Measurements from ENCODE around the gene IDS.
"Not testable (repeated sequence)": the region's sequence is repeated elsewhere in the genome, so short reads cannot be mapped to it uniquely, and the experiment has no call there.

Gene IDS

DNA sequence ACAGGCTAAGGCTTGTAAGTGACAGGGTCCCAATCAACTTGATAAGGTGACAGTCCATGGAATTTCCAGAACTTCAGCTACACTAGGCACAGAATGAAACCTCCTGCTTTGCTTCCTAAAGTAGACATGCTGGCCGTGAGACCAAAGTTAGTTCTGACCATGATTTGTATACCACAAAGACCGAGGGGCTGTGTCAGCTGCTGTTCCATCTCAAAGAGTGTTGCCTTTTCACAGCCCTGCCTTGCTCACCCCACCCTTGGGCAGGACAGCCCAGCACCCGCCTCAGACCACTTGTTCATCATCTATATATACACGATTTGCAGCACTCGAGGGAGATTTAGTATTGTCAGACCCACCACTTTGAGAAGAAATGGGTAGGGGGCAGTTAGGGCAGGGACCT is 5.3 kb downstream of the IDS start:
- DNase-seq (ENCODE audit: low read depth, low spot score), result no peak

GRCh38 chrX:149498767-149499166 is 6.3 kb downstream of the IDS start:
- no peak for DNase-seq (ENCODE audit: low read depth, low spot score)

GRCh38 chrX:149497626-149498025 is 7.5 kb downstream of the IDS start:
- no peak for DNase-seq (ENCODE audit: low read depth, low spot score)

GRCh38 chrX:149497054-149497453 is 8.1 kb downstream of the IDS start:
- DNase-seq (ENCODE audit: low read depth, low spot score), result no peak

- DNase-seq (ENCODE audit: low read depth, low spot score), result no peak
These were observed 9.5 kb downstream of the IDS start for GRCh38 chrX:149495573-149496071.

DNA sequence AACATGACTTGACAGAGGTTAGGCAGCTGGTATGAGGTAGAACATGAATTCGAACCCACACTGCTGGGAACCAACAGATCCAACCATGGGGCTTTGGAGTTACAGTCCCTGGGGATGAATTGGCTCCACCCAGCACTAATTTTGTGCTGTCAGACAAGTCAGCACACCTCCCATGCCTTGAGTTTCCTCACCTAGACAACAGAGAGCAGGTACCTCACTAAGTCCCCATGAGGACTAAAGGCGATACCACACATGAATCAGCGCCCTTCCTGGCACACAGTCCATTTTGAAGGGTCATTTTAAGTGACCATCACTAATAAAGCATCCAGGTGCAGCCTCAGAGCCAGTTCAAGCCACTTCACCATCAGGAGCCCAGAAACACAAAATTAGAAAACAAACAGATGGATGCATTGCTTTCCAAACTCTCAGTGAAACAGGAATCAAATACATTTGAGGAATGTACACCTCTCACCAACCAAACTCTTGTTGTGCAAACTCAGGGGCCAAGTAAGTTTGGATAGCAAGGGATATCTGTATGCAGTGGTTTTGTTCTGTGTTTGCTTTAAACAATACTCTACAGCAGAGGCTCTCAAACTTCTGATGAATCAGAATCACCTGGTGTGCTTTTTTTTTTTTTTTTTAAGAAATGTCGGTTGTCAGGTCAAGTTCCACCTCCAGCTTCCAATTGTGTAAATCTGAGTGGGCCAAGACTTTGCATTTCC is 10.1 kb downstream of the IDS start:
- no peak for DNase-seq (ENCODE audit: low read depth, low spot score)

- no peak for DNase-seq (ENCODE audit: low read depth, low spot score)
These were observed 11.2 kb downstream of the IDS start for GRCh38 chrX:149493567-149494562.

- DNase-seq (ENCODE audit: low read depth, low spot score), result no peak
These were observed 13.3 kb downstream of the IDS start for GRCh38 chrX:149491812-149492211.

DNA sequence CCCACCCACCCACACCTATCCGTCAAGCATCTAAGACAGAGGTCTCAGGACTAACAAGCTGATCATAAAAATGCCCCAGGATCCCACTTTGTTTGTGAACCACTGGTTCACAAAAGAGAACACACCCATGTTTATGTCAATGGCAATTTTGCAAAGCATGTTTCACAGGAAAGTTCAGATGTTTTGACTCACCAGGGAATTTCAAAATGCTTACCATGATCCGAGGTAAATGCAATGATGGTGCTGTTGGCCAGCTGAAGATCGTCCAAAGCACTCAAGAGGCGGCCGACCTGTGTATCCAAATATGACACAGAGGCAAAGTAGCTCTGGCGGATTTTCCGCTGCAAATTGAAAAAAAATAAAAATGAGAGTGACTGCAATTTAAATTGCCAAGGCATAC is 15.0 kb downstream of the IDS start:
- no peak for DNase-seq (ENCODE audit: low read depth, low spot score)

GRCh38 chrX:149488411-149489052 is 16.6 kb downstream of the IDS start:
- DNase-seq (ENCODE audit: low read depth, low spot score), result not testable (repeated sequence)

- DNase-seq (ENCODE audit: low read depth, low spot score), result not testable (repeated sequence)
These were observed 17.1 kb downstream of the IDS start for GRCh38 chrX:149488008-149488407.

DNA sequence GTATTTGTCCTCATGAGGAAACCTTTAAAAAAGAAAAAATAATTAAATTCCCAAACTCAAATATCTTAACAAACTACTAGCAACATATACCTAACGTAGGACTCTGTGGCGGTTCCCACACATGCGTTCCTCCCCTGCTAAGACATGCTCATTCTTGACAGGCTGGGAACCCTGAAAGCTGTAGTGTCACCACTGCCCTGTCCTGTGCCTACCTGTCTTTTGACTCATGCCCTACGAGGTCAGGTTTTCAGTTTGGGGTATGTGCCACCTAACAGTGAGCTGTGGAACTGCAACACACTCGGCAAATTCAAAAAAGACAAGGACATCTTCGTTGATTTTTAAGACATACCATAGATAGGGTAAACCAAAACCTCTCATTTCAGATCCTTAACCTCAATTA is 17.8 kb downstream of the IDS start:
- no peak for DNase-seq (ENCODE audit: low read depth, low spot score)

- DNase-seq (ENCODE audit: low read depth, low spot score), result no peak
These were observed 28.6 kb downstream of the IDS start for GRCh38 chrX:149476513-149476912.

DNA sequence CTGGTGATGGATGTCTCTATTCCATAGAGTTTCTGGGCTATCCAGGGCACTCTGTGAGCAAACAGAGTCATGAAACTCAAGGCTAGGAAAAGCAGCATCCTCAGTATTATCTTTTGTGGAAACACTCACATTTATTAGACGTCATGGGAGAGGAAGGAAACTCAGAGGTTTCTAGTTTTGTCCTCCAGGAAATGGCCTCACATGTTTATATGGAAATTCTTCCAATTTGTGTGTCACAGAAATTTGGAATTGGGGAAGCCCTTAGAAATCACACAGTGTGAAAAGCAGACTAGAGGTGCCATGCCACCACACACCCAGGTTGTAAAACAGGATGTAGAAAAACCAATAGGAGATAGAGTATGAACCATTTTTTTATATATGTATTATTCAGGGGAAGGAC is 31.1 kb downstream of the IDS start:
- DNase-seq (ENCODE audit: low read depth, low spot score), result no peak

- no peak for DNase-seq (ENCODE audit: low read depth, low spot score)
These were observed 32.0 kb downstream of the IDS start for GRCh38 chrX:149473092-149473491.

DNA sequence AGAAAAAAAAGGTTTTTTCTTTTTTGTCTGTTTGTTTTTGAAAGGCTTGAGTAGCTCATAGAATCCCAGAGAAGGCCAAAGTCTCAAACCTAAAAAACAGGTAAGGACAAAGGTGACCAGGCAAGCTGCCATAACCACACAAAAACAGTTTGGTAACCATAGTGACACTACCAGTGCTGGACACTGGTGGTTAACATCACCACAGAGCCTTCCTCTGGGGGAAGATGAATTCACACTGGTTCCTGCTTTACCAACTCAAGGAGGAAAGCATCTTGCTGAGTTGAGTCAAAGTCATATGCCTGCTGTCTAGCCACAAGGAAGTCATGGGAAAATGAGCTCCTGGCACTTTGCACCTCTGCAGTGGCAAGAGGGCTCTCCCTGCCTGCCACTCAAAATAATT is 32.5 kb downstream of the IDS start:
- no peak for DNase-seq (ENCODE audit: low read depth, low spot score)

DNA sequence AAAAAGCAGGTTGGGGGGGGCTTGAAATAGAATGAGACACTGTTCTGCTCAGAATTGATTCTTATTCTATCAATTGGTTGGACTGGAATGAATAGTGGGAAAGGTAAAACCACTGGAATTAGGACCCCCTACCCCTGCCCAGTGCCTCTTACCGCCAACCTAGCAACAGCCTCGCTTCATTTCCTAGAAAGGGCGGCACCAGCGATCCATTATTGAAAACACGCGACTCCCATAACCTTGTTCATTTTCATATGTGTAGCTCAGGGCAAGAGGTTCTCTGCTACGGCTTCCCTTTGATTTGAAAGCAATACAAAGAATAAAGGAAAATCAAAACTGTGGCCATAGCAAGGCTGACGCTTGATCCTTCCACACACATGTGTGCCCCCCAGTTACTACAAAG is 33.7 kb downstream of the IDS start:
- DNase-seq (ENCODE audit: low read depth, low spot score), result no peak

- peak; percentile 12 for DNase-seq (ENCODE audit: low read depth, low spot score)
These were observed 34.2 kb downstream of the IDS start for GRCh38 chrX:149470955-149471354.

GRCh38 chrX:149469406-149469805 is 35.7 kb downstream of the IDS start:
- DNase-seq (ENCODE audit: low read depth, low spot score), result no peak

GRCh38 chrX:149467920-149468319 is 37.2 kb downstream of the IDS start:
- no peak for DNase-seq (ENCODE audit: low read depth, low spot score)

DNA sequence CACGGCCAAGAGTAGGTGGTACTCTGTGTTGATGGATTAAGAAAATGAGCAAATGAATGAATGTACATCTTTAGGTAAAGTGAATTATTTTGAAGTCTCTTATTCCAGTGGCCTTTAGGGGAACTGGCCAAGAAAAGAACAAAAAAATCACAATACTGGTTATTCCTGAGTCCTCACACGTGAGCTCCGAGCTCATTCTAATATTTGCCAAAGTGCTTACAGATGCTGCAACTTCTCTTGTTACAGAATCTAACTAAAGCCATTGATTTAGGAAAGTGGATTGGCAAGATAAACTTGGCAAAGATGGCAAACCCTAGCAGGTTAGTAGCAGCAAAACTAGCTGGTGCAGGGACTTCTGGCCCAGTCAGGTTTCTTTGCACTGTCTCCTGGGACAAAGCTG is 37.6 kb downstream of the IDS start:
- no peak for DNase-seq (ENCODE audit: low read depth, low spot score)

- no peak for DNase-seq (ENCODE audit: low read depth, low spot score)
These were observed 42.3 kb downstream of the IDS start for GRCh38 chrX:149462849-149463248.
